SK-N-MC (cell line): ENCODE data around the gene SMARCD3.

Experiments
- DNase-seq: peaks from one replicate; pipeline ENCODE4 v3.0.0-alpha.2; 2011; ENCODE audit warnings: low read depth, low spot score
- H3K27ac ChIP-seq: fragments of 200-600 bp; sonication (generic); 2 replicates; pipeline ENCODE4 v1.5.1; 2016; ENCODE audit warnings: mixed run types
- H3K36me3 ChIP-seq: fragments of 200-600 bp; sonication (generic); 2 replicates; pipeline ENCODE4 v1.6.1; 2017; ENCODE audit warnings: antibody characterized with exemption, low read length, mixed read lengths; ENCODE audit not compliant: insufficient read depth
- H3K4me3 ChIP-seq: fragments of 200-600 bp; sonication (generic); 2 replicates; pipeline ENCODE4 v1.5.1; 2016
- H3K9ac ChIP-seq: fragments of 200-600 bp; sonication (generic); 2 replicates; pipeline ENCODE4 v1.8.0; 2017; ENCODE audit warnings: mixed run types, mixed read lengths; ENCODE audit not compliant: insufficient read length
- H3K9me3 ChIP-seq: fragments of 200-600 bp; sonication (generic); 2 replicates; pipeline ENCODE4 v1.6.1; 2017; ENCODE audit warnings: low read depth, mild to moderate bottlenecking, antibody characterized with exemption, low read length, moderate library complexity, mixed read lengths
- EZH2 ChIP-seq: fragments of 200-600 bp; sonication (generic); IDR thresholded peaks from one replicate; pipeline ENCODE4 v1.6.1; 2017; ENCODE audit warnings: antibody characterized with exemption
- FOXP2 ChIP-seq: optimal IDR thresholded peaks from 2 replicates; pipeline ENCODE3; 2011; ENCODE audit warnings: mild to moderate bottlenecking, moderate library complexity; ENCODE audit not compliant: insufficient read depth; ENCODE audit errors: extremely low read length, control extremely low read depth
- POLR2AphosphoS5 ChIP-seq: IDR thresholded peaks from 2 replicates; pipeline ENCODE4 v1.6.1; 2012; ENCODE audit warnings: mild to moderate bottlenecking, low read depth, low read length, borderline replicate concordance

Gene SMARCD3

GRCh38 chr7:151274936-151275812, 26.7 kb upstream of the SMARCD3 start:
- Histone ChIP-seq H3K36me3 (no peaks in the 10 kb centered on the region), H3K9ac (no peak overlapping the region), H3K4me3 (no peak overlapping the region), H3K27ac (no peak overlapping the region), H3K9me3 (no peaks in the 10 kb centered on the region)
- no peak for DNase-seq
- TF ChIP-seq FOXP2, result no peak
- no peak for TF ChIP-seq EZH2
- TF ChIP-seq POLR2AphosphoS5, result no peak

GRCh38 chr7:151274396-151274795, 25.9 kb upstream of the SMARCD3 start:
- no peak overlapping the region for H3K4me3 ChIP-seq
- no peaks in the 10 kb centered on the region for H3K9me3 ChIP-seq
- H3K36me3 ChIP-seq, result no peaks in the 10 kb centered on the region
- TF ChIP-seq POLR2AphosphoS5 (no peak), FOXP2 (no peak), EZH2 (no peak)
- no peak for DNase-seq
- H3K9ac ChIP-seq, result no peak overlapping the region
- H3K27ac ChIP-seq, result no peak overlapping the region

- Histone ChIP-seq H3K4me3 (no peak overlapping the region), H3K9me3 (no peaks in the 10 kb centered on the region), H3K27ac (no peak overlapping the region), H3K36me3 (no peaks in the 10 kb centered on the region), H3K9ac (no peak overlapping the region)
- no peak for TF ChIP-seq FOXP2
- no peak for TF ChIP-seq POLR2AphosphoS5
- no peak for TF ChIP-seq EZH2
- no peak for DNase-seq
Observed at GRCh38 chr7:151273651-151274390, 25.3 kb upstream of the SMARCD3 start.

GRCh38 chr7:151272877-151273276, 24.4 kb upstream of the SMARCD3 start:
- no peak for DNase-seq
- H3K9ac ChIP-seq, result no peak overlapping the region
- TF ChIP-seq POLR2AphosphoS5, result no peak
- no peak for TF ChIP-seq FOXP2
- no peak for TF ChIP-seq EZH2
- no peaks in the 10 kb centered on the region for H3K9me3 ChIP-seq
- H3K4me3 ChIP-seq, result no peak overlapping the region
- no peaks in the 10 kb centered on the region for H3K36me3 ChIP-seq
- H3K27ac ChIP-seq, result no peak overlapping the region

- no peak overlapping the region for H3K9ac ChIP-seq
- TF ChIP-seq EZH2 (no peak), POLR2AphosphoS5 (no peak), FOXP2 (no peak)
- H3K9me3 ChIP-seq, result no peaks in the 10 kb centered on the region
- H3K4me3 ChIP-seq, result peak overlapping the region; percentile 34; the same call in 1 of the 2 replicates
- no peaks in the 10 kb centered on the region for H3K36me3 ChIP-seq
- H3K27ac ChIP-seq, result no peak overlapping the region
- no peak for DNase-seq
Observed at GRCh38 chr7:151272405-151272804, 23.9 kb upstream of the SMARCD3 start.

GRCh38 chr7:151271699-151272355, 23.3 kb upstream of the SMARCD3 start:
- H3K27ac ChIP-seq, result no peak overlapping the region
- peak overlapping the region; percentile 34; the same call in 1 of the 2 replicates for H3K4me3 ChIP-seq
- no peaks in the 10 kb centered on the region for H3K36me3 ChIP-seq
- no peaks in the 10 kb centered on the region for H3K9me3 ChIP-seq
- TF ChIP-seq POLR2AphosphoS5, result no peak
- TF ChIP-seq EZH2, result no peak
- no peak for TF ChIP-seq FOXP2
- H3K9ac ChIP-seq, result no peak overlapping the region
- DNase-seq, result peak; percentile 68

GRCh38 chr7:151269511-151269910, 21.0 kb upstream of the SMARCD3 start:
- TF ChIP-seq EZH2, result no peak
- TF ChIP-seq POLR2AphosphoS5, result no peak
- no peak for TF ChIP-seq FOXP2
- no peak overlapping the region for H3K9ac ChIP-seq
- no peak overlapping the region for H3K27ac ChIP-seq
- no peaks in the 10 kb centered on the region for H3K9me3 ChIP-seq
- no peak overlapping the region for H3K4me3 ChIP-seq
- no peaks in the 10 kb centered on the region for H3K36me3 ChIP-seq
- no peak for DNase-seq
